ENCODE measurements around the gene RNF8.

- TF ChIP-seq, protein P1, sequence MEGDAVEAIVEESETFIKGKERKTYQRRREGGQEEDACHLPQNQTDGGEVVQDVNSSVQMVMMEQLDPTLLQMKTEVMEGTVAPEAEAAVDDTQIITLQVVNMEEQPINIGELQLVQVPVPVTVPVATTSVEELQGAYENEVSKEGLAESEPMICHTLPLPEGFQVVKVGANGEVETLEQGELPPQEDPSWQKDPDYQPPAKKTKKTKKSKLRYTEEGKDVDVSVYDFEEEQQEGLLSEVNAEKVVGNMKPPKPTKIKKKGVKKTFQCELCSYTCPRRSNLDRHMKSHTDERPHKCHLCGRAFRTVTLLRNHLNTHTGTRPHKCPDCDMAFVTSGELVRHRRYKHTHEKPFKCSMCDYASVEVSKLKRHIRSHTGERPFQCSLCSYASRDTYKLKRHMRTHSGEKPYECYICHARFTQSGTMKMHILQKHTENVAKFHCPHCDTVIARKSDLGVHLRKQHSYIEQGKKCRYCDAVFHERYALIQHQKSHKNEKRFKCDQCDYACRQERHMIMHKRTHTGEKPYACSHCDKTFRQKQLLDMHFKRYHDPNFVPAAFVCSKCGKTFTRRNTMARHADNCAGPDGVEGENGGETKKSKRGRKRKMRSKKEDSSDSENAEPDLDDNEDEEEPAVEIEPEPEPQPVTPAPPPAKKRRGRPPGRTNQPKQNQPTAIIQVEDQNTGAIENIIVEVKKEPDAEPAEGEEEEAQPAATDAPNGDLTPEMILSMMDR (IDR thresholded peaks at IDR 0.05): no peak
- no peak for TF ChIP-seq POLR2A (IDR thresholded peaks at IDR 0.05)
These were observed at the start of gene RNF8 for GRCh38 chr6:37353761-37354525.

Data from testis (tissue), 2 donors.